Stimulated activated CD4-positive, alpha-beta T cell treated with anti-CD3 and anti-CD28 coated beads, Interleukin-2, amount 100 ng/mL, for 4 hours (primary cell): ENCODE measurements around the gene CEMP1.
A peak's percentile ranks its signal among the peaks of the same experiment; 100 is the strongest.

Experiments
- DNase-seq: peaks from one replicate; pipeline ENCODE4 v3.0.0-alpha.2; 2020; ENCODE audit warnings: low read depth

Gene CEMP1

GRCh38 chr16:2518823-2519710 lies 12.1 kb downstream of the CEMP1 start:
- no peak for DNase-seq

- no peak for DNase-seq
These were observed 13.1 kb downstream of the CEMP1 start for GRCh38 chr16:2517954-2518605.

GRCh38 chr16:2516391-2517240 lies 14.6 kb downstream of the CEMP1 start:
- DNase-seq = no peak

- no peak for DNase-seq
These were observed 15.9 kb downstream of the CEMP1 start for GRCh38 chr16:2515180-2515851.

- no peak for DNase-seq
These were observed 16.7 kb downstream of the CEMP1 start for GRCh38 chr16:2514333-2515179.

- peak; percentile 85 for DNase-seq
These were observed 17.5 kb downstream of the CEMP1 start, which contains the start of gene ATP6V0C for GRCh38 chr16:2513405-2514332. ATP6V0C (plus strand) TSS chr16:2513952; CDS start chr16:2514104, 152 bp downstream.

- DNase-seq = no peak
These were observed 18.3 kb downstream of the CEMP1 start for GRCh38 chr16:2512735-2513404.

GRCh38 chr16:2511996-2512734 lies 19.0 kb downstream of the CEMP1 start:
- no peak for DNase-seq

GRCh38 chr16:2511128-2511800 lies 19.9 kb downstream of the CEMP1 start:
- DNase-seq = no peak

GRCh38 chr16:2508722-2509400 lies 22.3 kb downstream of the CEMP1 start:
- no peak for DNase-seq

GRCh38 chr16:2507665-2508064 lies 23.5 kb downstream of the CEMP1 start:
- no peak for DNase-seq

- DNase-seq = no peak
These were observed 24.1 kb downstream of the CEMP1 start for GRCh38 chr16:2507052-2507659.

GRCh38 chr16:2505695-2506094 lies 25.5 kb downstream of the CEMP1 start:
- DNase-seq = no peak

GRCh38 chr16:2501946-2502895 lies 29.0 kb downstream of the CEMP1 start:
- DNase-seq = no peak

- DNase-seq = peak; percentile 65
These were observed 30.1 kb downstream of the CEMP1 start for GRCh38 chr16:2500918-2501750.
